Measurements from ENCODE around the gene PDIK1L.

PDIK1L gene

DNA sequence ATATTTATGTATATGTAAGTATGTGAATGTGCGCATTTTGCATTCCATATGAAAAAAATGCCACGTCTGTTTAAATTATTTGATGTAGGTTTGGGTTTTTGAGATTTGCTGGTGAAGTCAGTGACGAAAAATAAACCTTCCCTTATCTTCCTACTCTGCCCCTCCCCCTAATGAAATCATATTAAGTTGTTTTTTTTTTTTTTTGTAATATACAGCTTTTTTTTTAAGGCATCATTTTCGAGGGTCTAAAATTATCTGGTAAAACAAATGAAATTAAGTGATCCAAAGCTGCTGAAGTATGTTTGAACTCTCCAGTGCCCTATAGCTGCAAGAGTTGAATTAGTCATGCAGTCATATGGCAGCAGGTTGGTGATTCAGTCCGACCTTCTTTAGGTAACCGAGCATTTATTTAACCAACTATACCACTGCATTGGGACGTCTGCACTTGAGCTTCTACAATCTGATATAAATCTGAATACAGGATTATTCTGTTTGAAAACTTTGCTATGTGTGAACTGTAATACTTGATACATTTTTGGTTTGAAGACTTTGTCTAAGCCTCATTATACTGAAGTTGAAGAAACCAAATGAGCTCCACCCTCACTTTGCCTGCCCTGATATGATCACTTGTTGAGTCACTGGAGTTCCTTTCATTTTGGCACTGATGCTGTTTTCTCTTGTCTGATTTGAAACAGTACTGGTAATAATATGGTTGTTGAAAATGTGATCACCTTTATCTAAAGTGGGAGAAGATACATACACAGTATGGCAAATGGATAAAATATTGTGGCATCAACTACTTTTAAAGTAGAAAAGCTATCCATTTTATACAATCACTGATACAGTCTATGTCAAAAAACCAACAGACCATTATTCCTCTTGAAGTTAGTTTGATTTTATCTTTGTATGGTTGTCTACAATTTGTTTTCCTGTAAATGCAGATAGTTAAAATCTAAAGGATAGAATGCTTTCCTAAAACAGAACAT is 11.7 kb downstream of the PDIK1L start:
- Histone ChIP-seq H3K27ac (ENCODE audit: low read length, poor library complexity, severe bottlenecking) (no peak overlapping the region), H3K14ac (ENCODE audit: low read length in 2 of 2) (no peak overlapping the region), H3K36me3 (ENCODE audit: control insufficient read depth in 1 of 2, insufficient read depth in 2 of 2, low read depth in 1 of 2, low read length in 2 of 2) (peaks cover 4 to 18% of the 10 kb centered on the region in 2 experiments), H4K91ac (ENCODE audit: low read length) (no peak overlapping the region), H3K4me3 (ENCODE audit: insufficient read depth in 1 of 2, low read depth in 1 of 2, low read length in 2 of 2) (no peak overlapping the region), H3K4me2 (ENCODE audit: low read length, poor library complexity, severe bottlenecking) (no peak overlapping the region), H3K18ac (ENCODE audit: low read depth in 1 of 2, low read length in 2 of 2) (no peak overlapping the region), H2BK12ac (ENCODE audit: low read length in 2 of 2) (no peak overlapping the region), H3K9ac (ENCODE audit: low read length) (peak overlapping the region; percentile 24), H2AK5ac (ENCODE audit: low read length, severe bottlenecking) (no peak overlapping the region), H2BK5ac (ENCODE audit: low read depth, low read length, poor library complexity, severe bottlenecking) (no peak overlapping the region), H2BK120ac (ENCODE audit: low read depth, low read length) (no peak overlapping the region), H3K23ac (ENCODE audit: low read length in 2 of 2) (no peak overlapping the region), H4K8ac (ENCODE audit: low read length) (no peak overlapping the region), H2AFZ (ENCODE audit: low read depth, low read length) (no peak overlapping the region), H3K27me3 (ENCODE audit: control insufficient read depth in 1 of 2, insufficient read depth in 1 of 2, low read length in 2 of 2) (peaks cover 0 to under 1% of the 10 kb centered on the region in 2 experiments), H3K4ac (ENCODE audit: low read depth in 1 of 2, low read length in 2 of 2) (no peak overlapping the region), H2BK15ac (ENCODE audit: low read depth, poor library complexity, severe bottlenecking) (no peak overlapping the region), H3K4me1 (ENCODE audit: control insufficient read depth, insufficient read depth, low read depth, low read length) (no peaks in the 10 kb centered on the region), H3K9me3 (ENCODE audit: control insufficient read depth, low read length) (no peaks in the 10 kb centered on the region), H3K79me1 (replicated peaks; ENCODE audit: low read length, poor library complexity, severe bottlenecking) (peaks cover 3% of the 10 kb centered on the region)
- 60% methylated on average over 2 of the region's 7 CpGs for WGBS
- DNase-seq: peak; percentile 39

DNA sequence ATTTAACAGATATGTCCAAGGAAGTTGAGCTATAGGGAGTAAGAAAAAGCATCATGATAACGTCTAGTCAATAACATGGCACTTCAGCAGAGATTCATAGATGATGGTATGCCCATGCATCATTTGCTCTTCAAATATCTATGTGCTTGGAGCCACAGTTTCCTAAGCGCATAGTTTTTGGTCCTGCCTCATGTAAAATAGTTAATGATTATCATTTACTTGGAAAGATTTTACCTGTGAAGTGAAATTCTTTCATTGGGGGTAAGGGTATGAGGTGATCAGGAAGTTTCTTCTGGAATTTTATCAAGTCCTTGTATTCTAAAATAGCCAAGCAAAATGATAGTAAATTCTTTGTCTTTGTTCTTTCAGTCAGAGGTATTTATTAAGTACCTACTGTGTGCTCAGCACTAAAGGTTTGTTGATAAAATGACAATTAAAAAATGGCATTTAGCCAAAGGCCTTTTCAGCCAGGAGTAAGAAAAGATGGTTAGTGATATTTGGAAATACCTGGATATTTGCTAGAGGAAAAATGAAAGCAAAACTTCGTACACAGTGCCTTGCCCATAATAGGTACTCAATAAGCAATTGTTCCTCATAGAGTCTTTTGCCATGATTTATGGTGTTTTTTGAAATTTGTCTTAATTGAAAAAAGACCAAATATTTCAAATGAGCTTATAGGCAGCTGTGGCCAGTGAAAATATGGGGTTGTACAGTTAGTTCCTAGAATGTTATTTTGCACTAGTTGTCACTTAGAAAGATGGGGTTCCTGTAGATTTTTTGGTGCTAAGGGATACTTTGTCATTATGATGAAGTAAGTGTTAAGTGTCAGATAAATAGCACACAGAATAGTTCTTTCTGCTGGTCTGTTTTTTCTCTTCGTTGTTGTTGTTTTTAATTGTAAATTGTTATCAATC is 13.1 kb downstream of the PDIK1L start:
- Histone ChIP-seq H4K91ac (ENCODE audit: low read length) (no peak overlapping the region), H2BK12ac (ENCODE audit: low read length in 2 of 2) (no peak overlapping the region), H3K4me3 (ENCODE audit: insufficient read depth in 1 of 2, low read depth in 1 of 2, low read length in 2 of 2) (no peak overlapping the region), H2AK5ac (ENCODE audit: low read length, severe bottlenecking) (no peak overlapping the region), H3K4me1 (ENCODE audit: control insufficient read depth, insufficient read depth, low read depth, low read length) (no peaks in the 10 kb centered on the region), H3K9me3 (ENCODE audit: control insufficient read depth, low read length) (no peaks in the 10 kb centered on the region), H3K18ac (ENCODE audit: low read depth in 1 of 2, low read length in 2 of 2) (no peak overlapping the region), H3K79me1 (replicated peaks; ENCODE audit: low read length, poor library complexity, severe bottlenecking) (peaks cover 3% of the 10 kb centered on the region), H3K14ac (ENCODE audit: low read length in 2 of 2) (no peak overlapping the region), H3K4me2 (ENCODE audit: low read length, poor library complexity, severe bottlenecking) (no peak overlapping the region), H3K9ac (ENCODE audit: low read length) (no peak overlapping the region), H2BK120ac (ENCODE audit: low read depth, low read length) (no peak overlapping the region), H3K27me3 (ENCODE audit: control insufficient read depth in 1 of 2, insufficient read depth in 1 of 2, low read length in 2 of 2) (peaks cover 0 to 5% of the 10 kb centered on the region in 2 experiments), H2BK5ac (ENCODE audit: low read depth, low read length, poor library complexity, severe bottlenecking) (no peak overlapping the region), H3K23ac (ENCODE audit: low read length in 2 of 2) (no peak overlapping the region), H3K36me3 (ENCODE audit: control insufficient read depth in 1 of 2, insufficient read depth in 2 of 2, low read depth in 1 of 2, low read length in 2 of 2) (peaks cover 0 to 6% of the 10 kb centered on the region in 2 experiments), H2AFZ (ENCODE audit: low read depth, low read length) (no peak overlapping the region), H4K8ac (ENCODE audit: low read length) (no peak overlapping the region), H3K27ac (ENCODE audit: low read length, poor library complexity, severe bottlenecking) (no peak overlapping the region), H3K4ac (ENCODE audit: low read depth in 1 of 2, low read length in 2 of 2) (no peak overlapping the region), H2BK15ac (ENCODE audit: low read depth, poor library complexity, severe bottlenecking) (no peak overlapping the region)
- DNase-seq: no peak
- WGBS: 96% methylated on average over 3 of the region's 4 CpGs

DNA sequence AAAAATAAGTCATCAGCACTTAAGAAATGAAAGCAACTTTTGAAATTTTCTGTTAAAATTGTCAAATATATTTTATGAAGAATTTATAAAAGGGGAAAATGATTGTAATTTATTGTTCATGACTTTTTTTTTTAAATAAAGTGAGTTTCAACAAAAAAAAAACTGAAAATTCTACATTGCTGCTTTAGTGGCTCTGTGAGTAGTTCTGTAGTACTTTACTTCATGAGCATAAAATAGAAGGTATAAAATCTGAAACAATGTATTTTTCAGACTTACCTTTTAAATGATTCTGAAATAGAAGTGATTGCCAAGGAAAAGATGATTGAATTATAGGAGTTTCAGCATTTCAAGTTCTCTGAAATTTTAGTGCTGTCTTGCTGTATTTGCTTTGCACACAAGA is 13.8 kb downstream of the PDIK1L start:
- H3K27me3 ChIP-seq (ENCODE audit: control insufficient read depth in 1 of 2, insufficient read depth in 1 of 2, low read length in 2 of 2): peaks cover 0 to 5% of the 10 kb centered on the region in 2 experiments
- H3K9ac ChIP-seq (ENCODE audit: low read length): no peak overlapping the region
- H2BK15ac ChIP-seq (ENCODE audit: low read depth, poor library complexity, severe bottlenecking): no peak overlapping the region
- no peak overlapping the region for H2AFZ ChIP-seq (ENCODE audit: low read depth, low read length)
- H2BK120ac ChIP-seq (ENCODE audit: low read depth, low read length): no peak overlapping the region
- H3K9me3 ChIP-seq (ENCODE audit: control insufficient read depth, low read length): no peaks in the 10 kb centered on the region
- H3K27ac ChIP-seq (ENCODE audit: low read length, poor library complexity, severe bottlenecking): no peak overlapping the region
- no peak overlapping the region for H3K18ac ChIP-seq (ENCODE audit: low read depth in 1 of 2, low read length in 2 of 2)
- H4K8ac ChIP-seq (ENCODE audit: low read length): no peak overlapping the region
- H3K23ac ChIP-seq (ENCODE audit: low read length in 2 of 2): no peak overlapping the region
- H3K4me2 ChIP-seq (ENCODE audit: low read length, poor library complexity, severe bottlenecking): no peak overlapping the region
- no peak overlapping the region for H3K4ac ChIP-seq (ENCODE audit: low read depth in 1 of 2, low read length in 2 of 2)
- no peak overlapping the region for H3K14ac ChIP-seq (ENCODE audit: low read length in 2 of 2)
- no peak overlapping the region for H2BK5ac ChIP-seq (ENCODE audit: low read depth, low read length, poor library complexity, severe bottlenecking)
- peaks cover 3% of the 10 kb centered on the region for H3K79me1 ChIP-seq (replicated peaks; ENCODE audit: low read length, poor library complexity, severe bottlenecking)
- H2BK12ac ChIP-seq (ENCODE audit: low read length in 2 of 2): no peak overlapping the region
- no peak overlapping the region for H4K91ac ChIP-seq (ENCODE audit: low read length)
- no peak overlapping the region for H2AK5ac ChIP-seq (ENCODE audit: low read length, severe bottlenecking)
- H3K4me3 ChIP-seq (ENCODE audit: insufficient read depth in 1 of 2, low read depth in 1 of 2, low read length in 2 of 2): no peak overlapping the region
- H3K36me3 ChIP-seq (ENCODE audit: control insufficient read depth in 1 of 2, insufficient read depth in 2 of 2, low read depth in 1 of 2, low read length in 2 of 2): peaks cover 0 to under 1% of the 10 kb centered on the region in 2 experiments
- no peak for DNase-seq
- no peaks in the 10 kb centered on the region for H3K4me1 ChIP-seq (ENCODE audit: control insufficient read depth, insufficient read depth, low read depth, low read length)

DNA sequence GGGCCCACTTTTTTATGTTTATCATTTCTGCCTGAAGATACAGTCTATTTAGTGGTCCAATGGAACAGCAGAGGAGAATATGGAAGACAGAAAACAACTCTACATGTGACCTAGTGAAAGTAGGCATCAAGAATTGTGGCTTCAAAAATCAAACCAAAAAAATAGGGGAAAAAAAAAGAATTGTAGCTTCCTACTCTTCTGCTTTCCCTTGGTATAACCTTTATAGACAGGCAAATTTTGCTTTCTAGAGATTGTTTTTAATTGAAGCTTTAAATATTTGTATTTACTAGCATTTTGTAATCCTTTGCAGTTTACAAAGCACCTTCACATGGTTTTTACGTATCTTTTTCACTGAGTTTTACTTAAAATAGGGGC is 14.3 kb downstream of the PDIK1L start:
- H3K9me3 ChIP-seq (ENCODE audit: control insufficient read depth, low read length): no peaks in the 10 kb centered on the region
- no peak overlapping the region for H3K4me3 ChIP-seq (ENCODE audit: insufficient read depth in 1 of 2, low read depth in 1 of 2, low read length in 2 of 2)
- H2BK5ac ChIP-seq (ENCODE audit: low read depth, low read length, poor library complexity, severe bottlenecking): no peak overlapping the region
- WGBS: no CpG with 5 or more reads among the region's 1 CpG
- H2BK120ac ChIP-seq (ENCODE audit: low read depth, low read length): no peak overlapping the region
- H3K36me3 ChIP-seq (ENCODE audit: control insufficient read depth in 1 of 2, insufficient read depth in 2 of 2, low read depth in 1 of 2, low read length in 2 of 2): no peaks in the 10 kb centered on the region
- DNase-seq: no peak
- H3K23ac ChIP-seq (ENCODE audit: low read length in 2 of 2): no peak overlapping the region
- H2BK12ac ChIP-seq (ENCODE audit: low read length in 2 of 2): no peak overlapping the region
- no peaks in the 10 kb centered on the region for H3K4me1 ChIP-seq (ENCODE audit: control insufficient read depth, insufficient read depth, low read depth, low read length)
- peaks cover 3% of the 10 kb centered on the region for H3K79me1 ChIP-seq (replicated peaks; ENCODE audit: low read length, poor library complexity, severe bottlenecking)
- H3K4me2 ChIP-seq (ENCODE audit: low read length, poor library complexity, severe bottlenecking): no peak overlapping the region
- H3K9ac ChIP-seq (ENCODE audit: low read length): no peak overlapping the region
- H2AFZ ChIP-seq (ENCODE audit: low read depth, low read length): no peak overlapping the region
- H2BK15ac ChIP-seq (ENCODE audit: low read depth, poor library complexity, severe bottlenecking): no peak overlapping the region
- H4K91ac ChIP-seq (ENCODE audit: low read length): no peak overlapping the region
- H3K27me3 ChIP-seq (ENCODE audit: control insufficient read depth in 1 of 2, insufficient read depth in 1 of 2, low read length in 2 of 2): peaks cover 0 to 10% of the 10 kb centered on the region in 2 experiments
- no peak overlapping the region for H3K27ac ChIP-seq (ENCODE audit: low read length, poor library complexity, severe bottlenecking)
- no peak overlapping the region for H3K14ac ChIP-seq (ENCODE audit: low read length in 2 of 2)
- no peak overlapping the region for H4K8ac ChIP-seq (ENCODE audit: low read length)
- no peak overlapping the region for H3K4ac ChIP-seq (ENCODE audit: low read depth in 1 of 2, low read length in 2 of 2)
- H3K18ac ChIP-seq (ENCODE audit: low read depth in 1 of 2, low read length in 2 of 2): no peak overlapping the region
- H2AK5ac ChIP-seq (ENCODE audit: low read length, severe bottlenecking): no peak overlapping the region

Measured in mesenchymal stem cell (in vitro differentiated cells and primary cell).